Activated CD4-positive, alpha-beta memory T cell treated with anti-CD3 and anti-CD28 coated beads, Interleukin-2, amount 10 ng/mL, durations not matched to agents 7 days and 5 days (primary cell): Measurements from ENCODE around the gene THRSP. TPM values are rescaled to one million over a fixed set of nuclear protein-coding genes. Genes with fewer than 3 reads are reported as not detected.
A peak's percentile ranks its signal among the peaks of the same experiment; 100 is the strongest.
"Not testable (repeated sequence)": the region's sequence is repeated elsewhere in the genome, so short reads cannot be mapped to it uniquely, and the experiment has no call there.

ENCODE experiments used
- CTCF ChIA-PET: fragments of 350-600 bp; sonication (Branson Sonifier 250); formaldehyde crosslinking; loops from one replicate; lab custom pipeline; 2021; ENCODE audit warnings: antibody characterized with exemption, inconsistent platforms; lab: Charles Lee
- POLR2A ChIA-PET: fragments of 350-600 bp; sonication (Branson Sonifier 250); formaldehyde crosslinking; loops from one replicate; lab custom pipeline; 2021; ENCODE audit warnings: antibody characterized with exemption; lab: Charles Lee
- DNase-seq: peaks from one replicate; pipeline ENCODE4 v3.0.0-alpha.2; 2020
- H3K27ac Mint-ChIP-seq: one replicate; pipeline ENCODE4 v1.8.0; 2021; ENCODE audit warnings: mild to moderate bottlenecking, mixed read lengths
- H3K27me3 Mint-ChIP-seq: one replicate; pipeline ENCODE4 v1.8.0; 2021; ENCODE audit warnings: mixed read lengths
- H3K36me3 Mint-ChIP-seq: one replicate; pipeline ENCODE4 v1.8.0; 2021; ENCODE audit warnings: low read depth, mixed read lengths
- H3K4me1 Mint-ChIP-seq: one replicate; pipeline ENCODE4 v1.8.0; 2021; ENCODE audit warnings: mixed read lengths
- H3K4me3 Mint-ChIP-seq: one replicate; pipeline ENCODE4 v1.8.0; 2021; ENCODE audit warnings: mild to moderate bottlenecking, mixed read lengths
- H3K9me3 Mint-ChIP-seq: one replicate; pipeline ENCODE4 v1.8.0; 2021; ENCODE audit warnings: mixed read lengths
- total RNA-seq, 2 experiments: library from RNA; stranded (reverse); gene quantifications; one replicate each; pipeline ENCODE4 v1.2.3, GENCODE V29; 2021

The THRSP gene
- total RNA-seq, 2 experiments from 2014 or later: not detected

DNA sequence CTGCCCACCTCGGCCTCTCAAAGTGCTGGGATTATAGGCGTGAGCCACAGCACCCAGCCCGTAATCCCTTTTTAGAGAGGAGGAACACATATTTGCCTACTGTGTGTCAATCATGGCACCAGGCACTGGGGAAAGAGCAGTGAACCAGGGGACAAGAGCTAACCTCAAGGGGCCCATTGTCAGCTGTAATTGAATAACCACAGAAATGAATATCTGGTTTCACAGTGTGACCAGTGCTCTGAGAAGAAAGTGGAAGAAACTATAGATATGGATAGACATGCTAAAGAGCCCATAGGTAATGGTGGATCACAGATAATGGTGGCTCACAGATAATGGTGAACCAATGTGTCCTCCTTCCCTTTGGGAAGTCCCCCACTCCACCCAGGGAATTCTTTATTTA lies 32.0 kb upstream of the THRSP start:
- CTCF ChIA-PET: interaction anchor here (1.3 kb wide), 1 partner anchor 12 kb away, joined by 3 read pairs; no protein-coding TSS in a partner anchor
- Mint-ChIP-seq H3K9me3 (no peaks in the 10 kb centered on the region), H3K27ac (no peak overlapping the region), H3K4me1 (no peaks in the 10 kb centered on the region), H3K4me3 (no peak overlapping the region), H3K27me3 (no peaks in the 10 kb centered on the region), H3K36me3 (no peaks in the 10 kb centered on the region)
- no peak for DNase-seq
- POLR2A ChIA-PET: no interaction called here

DNA sequence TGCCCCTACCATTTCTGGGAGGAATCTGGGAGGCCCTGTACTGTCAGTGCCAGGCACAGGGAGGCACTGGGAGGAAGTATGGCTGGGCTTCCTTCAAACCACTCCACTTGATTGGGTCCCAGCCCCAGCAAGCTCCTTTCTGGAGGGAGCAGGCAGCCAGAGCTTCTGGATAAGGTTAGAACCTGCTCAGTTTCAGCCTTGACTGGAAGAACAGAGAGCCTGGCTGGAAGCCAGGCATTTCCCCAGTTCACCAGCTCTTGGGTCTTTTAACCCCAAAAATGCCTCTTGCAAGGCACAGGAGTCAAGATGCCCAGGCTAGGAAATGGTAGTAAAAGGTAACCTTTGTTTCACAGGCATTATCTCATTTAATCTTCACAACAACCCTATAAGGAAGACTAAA lies 31.6 kb upstream of the THRSP start:
- ChIA-PET POLR2A (no interaction called here), CTCF (interaction anchor here (0.6 kb wide), 2 partner anchors 246 to 613 kb away, joined by 3 to 4 read pairs; no protein-coding TSS in a partner anchor)
- Mint-ChIP-seq H3K9me3 (no peaks in the 10 kb centered on the region), H3K27me3 (no peaks in the 10 kb centered on the region), H3K4me3 (no peak overlapping the region), H3K27ac (no peak overlapping the region), H3K36me3 (no peaks in the 10 kb centered on the region), H3K4me1 (no peaks in the 10 kb centered on the region)
- DNase-seq: no peak

DNA sequence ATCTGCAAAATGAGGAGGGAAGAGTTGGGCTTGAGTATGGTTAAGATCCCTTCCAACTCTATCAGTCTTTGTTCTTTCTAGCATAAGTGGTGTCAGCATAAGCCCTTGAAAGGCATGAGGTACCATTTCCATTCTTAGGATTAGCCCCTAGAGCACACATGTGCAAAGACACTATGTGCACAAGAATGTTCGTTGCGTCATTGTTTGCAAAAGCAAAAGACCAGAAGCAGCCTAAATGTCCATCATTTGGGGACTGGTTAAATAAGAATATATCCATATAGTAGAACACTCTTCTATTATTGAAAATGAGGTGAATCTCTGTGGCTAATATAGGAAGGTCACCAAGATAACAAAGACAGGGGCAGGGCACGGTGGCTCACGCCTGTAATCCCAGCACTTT lies 30.6 kb upstream of the THRSP start:
- Mint-ChIP-seq H3K4me3 (no peak overlapping the region), H3K9me3 (no peaks in the 10 kb centered on the region), H3K4me1 (no peaks in the 10 kb centered on the region), H3K27me3 (no peaks in the 10 kb centered on the region), H3K27ac (no peak overlapping the region), H3K36me3 (no peaks in the 10 kb centered on the region)
- ChIA-PET CTCF (no interaction called here), POLR2A (no interaction called here)
- no peak for DNase-seq

DNA sequence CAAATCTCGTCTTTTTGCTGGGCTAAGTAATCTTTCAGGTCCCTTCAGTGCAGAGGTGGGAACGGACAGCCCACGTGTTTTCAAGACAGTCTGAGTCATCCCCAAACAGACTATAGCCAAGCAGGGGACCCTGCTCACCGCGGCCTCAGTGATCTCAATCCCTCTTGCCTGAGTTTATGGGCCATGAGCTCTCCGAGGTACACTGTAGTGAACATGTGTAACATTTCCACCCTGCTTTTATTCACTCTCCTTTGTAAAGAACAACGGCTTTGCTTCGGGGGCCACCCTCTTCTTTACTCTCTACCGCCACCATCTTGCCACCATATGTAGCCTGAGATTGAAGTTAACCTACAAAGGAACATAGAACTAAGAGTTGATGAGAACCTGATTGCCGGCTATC lies 29.0 kb upstream of the THRSP start:
- CTCF ChIA-PET: interaction anchor here (2.1 kb wide), 1 partner anchor 11 kb away, joined by 17 read pairs; no protein-coding TSS in a partner anchor
- Mint-ChIP-seq H3K36me3 (no peaks in the 10 kb centered on the region), H3K9me3 (no peaks in the 10 kb centered on the region), H3K4me3 (no peak overlapping the region), H3K27ac (no peak overlapping the region), H3K4me1 (peaks cover 2% of the 10 kb centered on the region), H3K27me3 (no peaks in the 10 kb centered on the region)
- no peak for DNase-seq
- POLR2A ChIA-PET: no interaction called here

DNA sequence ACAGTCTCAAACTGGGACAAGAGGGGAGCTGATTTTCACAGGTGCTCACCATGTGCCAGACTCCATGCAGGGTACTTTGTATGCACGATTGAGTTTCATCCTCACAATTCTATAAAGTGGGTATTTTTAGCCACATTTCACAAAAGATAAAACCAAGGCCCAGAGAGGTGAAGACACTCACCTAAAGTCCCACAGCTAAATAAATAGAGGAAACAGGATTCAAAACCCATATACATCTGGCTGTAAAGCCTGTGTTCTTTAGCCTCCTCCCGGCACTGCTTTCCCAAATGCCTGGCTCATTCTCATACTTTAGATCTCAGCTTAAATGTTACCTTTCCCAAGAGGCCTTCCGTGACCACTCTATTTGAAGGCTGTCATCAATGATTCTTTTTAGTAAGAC lies 27.3 kb upstream of the THRSP start:
- H3K4me3 Mint-ChIP-seq: no peak overlapping the region
- ChIA-PET CTCF (interaction anchor here (0.7 to 2.1 kb wide), 2 partner anchors 9 to 610 kb away, joined by 3 to 17 read pairs; no protein-coding TSS in a partner anchor), POLR2A (no interaction called here)
- no peaks in the 10 kb centered on the region for H3K36me3 Mint-ChIP-seq
- no peak for DNase-seq
- no peak overlapping the region for H3K27ac Mint-ChIP-seq
- no peaks in the 10 kb centered on the region for H3K9me3 Mint-ChIP-seq
- H3K4me1 Mint-ChIP-seq: peaks cover 15% of the 10 kb centered on the region
- no peaks in the 10 kb centered on the region for H3K27me3 Mint-ChIP-seq

DNA sequence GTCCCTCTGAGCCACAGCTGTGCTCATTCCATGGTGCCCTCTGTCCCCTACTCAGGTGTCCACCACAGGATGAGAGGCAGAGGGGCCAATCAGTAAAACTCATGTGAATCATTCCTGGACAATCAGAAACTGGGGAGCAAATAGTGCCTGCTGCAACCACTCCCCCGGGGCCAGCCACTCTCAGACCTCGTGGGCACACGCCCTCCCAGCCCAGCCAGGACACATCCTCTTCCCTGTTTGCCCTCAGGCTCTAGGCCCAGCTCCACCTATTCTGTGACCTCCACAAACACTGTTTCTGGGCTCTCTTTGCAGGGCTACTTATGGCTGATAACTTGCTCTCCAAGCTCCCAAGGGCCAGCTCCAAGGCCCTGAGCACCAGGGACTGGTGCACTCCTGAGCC lies 26.6 kb upstream of the THRSP start:
- ChIA-PET CTCF (interaction anchor here (2.2 kb wide), 1 partner anchor 10 kb away, joined by 14 read pairs; no protein-coding TSS in a partner anchor), POLR2A (no interaction called here)
- Mint-ChIP-seq H3K9me3 (no peaks in the 10 kb centered on the region), H3K4me1 (peaks cover 18% of the 10 kb centered on the region), H3K27me3 (no peaks in the 10 kb centered on the region), H3K27ac (no peak overlapping the region), H3K4me3 (no peak overlapping the region), H3K36me3 (no peaks in the 10 kb centered on the region)
- no peak for DNase-seq

DNA sequence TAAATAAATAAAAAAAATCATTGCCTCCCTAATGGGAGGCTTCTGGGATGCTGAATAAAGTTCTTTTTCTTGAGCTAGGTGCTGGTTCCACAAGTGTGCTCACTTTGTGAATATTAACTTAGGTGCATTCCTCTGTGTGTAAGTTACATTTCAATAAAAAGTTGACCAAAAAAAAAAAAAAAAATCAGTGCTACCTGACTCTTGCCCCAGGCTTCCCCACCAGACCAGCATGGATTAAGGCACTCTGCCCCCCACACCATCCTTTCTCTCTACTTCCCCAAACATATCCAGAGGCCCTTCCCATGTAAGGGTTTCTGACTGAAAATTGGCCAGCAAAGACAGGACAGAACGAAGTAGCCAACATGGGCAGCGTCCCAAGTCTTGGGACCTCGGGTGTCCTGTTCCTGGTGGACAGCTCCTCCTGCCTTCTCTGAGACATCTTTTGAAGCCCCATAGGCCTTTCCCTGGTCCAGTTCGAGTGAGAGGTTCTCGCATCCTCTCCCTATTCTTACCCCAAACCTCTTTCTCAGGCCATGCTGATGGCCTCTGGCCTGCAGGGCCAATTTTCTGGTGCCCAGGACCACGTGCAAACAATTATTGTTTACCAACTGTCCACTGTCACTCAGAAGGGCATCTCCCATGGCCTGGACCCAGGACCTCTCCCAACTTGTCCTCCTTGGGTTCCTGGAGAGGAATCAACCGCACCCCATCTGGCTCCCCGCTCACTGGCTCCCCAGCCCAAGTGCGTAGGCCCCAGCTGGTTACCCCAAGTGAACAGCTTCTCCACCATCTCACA lies 25.6 kb upstream of the THRSP start:
- H3K4me3 Mint-ChIP-seq: no peak overlapping the region

DNA sequence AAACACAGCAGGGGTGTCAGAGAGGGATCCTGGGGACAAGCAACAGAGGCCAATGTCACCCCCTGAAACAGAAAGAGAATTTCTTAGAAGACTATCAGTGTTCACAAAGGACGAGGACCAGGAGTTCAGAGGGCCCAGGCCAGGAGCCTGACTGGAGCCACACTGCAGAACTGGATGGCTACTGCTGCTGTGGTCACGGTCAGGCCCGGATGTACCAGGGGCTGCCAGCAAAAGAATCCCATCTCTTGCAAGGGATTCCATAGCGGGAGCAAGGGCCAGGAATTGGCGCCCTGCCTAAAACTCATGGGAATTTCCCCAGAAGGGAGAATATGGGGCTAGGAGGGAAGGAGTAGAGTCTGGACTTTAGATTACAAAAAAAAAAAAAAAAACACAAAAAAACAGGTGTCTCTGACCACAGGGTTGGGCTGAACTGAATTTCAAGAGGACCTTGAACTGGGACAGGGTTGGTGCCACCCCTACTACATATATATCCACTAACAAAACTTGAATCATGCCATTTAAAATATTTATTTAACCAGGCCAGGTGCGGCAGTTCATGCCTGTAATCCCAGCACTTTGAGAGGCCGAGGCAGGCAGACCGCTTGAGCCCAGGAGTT lies 24.9 kb upstream of the THRSP start:
- Mint-ChIP-seq H3K4me3 (no peak overlapping the region), H3K36me3 (no peaks in the 10 kb centered on the region), H3K27ac (no peak overlapping the region), H3K9me3 (no peaks in the 10 kb centered on the region), H3K27me3 (no peaks in the 10 kb centered on the region), H3K4me1 (peaks cover 18% of the 10 kb centered on the region)
- CTCF ChIA-PET: interaction anchor here (2.2 kb wide), 1 partner anchor 8 kb away, joined by 14 read pairs; no protein-coding TSS in a partner anchor
- DNase-seq: no peak
- POLR2A ChIA-PET: interaction anchor here (0.8 kb wide), 1 partner anchor 10 kb away, joined by 3 read pairs; no protein-coding TSS in a partner anchor

More for the DNA sequence above, 25.6 kb upstream of the THRSP start:
- Mint-ChIP-seq H3K36me3 (no peaks in the 10 kb centered on the region), H3K9me3 (no peaks in the 10 kb centered on the region), H3K4me1 (peaks cover 18% of the 10 kb centered on the region), H3K27me3 (no peaks in the 10 kb centered on the region), H3K27ac (no peak overlapping the region)
- DNase-seq: no peak
- POLR2A ChIA-PET: no interaction called here
- CTCF ChIA-PET: interaction anchor here (2.2 kb wide), 1 partner anchor 9 kb away, joined by 14 read pairs; no protein-coding TSS in a partner anchor

DNA sequence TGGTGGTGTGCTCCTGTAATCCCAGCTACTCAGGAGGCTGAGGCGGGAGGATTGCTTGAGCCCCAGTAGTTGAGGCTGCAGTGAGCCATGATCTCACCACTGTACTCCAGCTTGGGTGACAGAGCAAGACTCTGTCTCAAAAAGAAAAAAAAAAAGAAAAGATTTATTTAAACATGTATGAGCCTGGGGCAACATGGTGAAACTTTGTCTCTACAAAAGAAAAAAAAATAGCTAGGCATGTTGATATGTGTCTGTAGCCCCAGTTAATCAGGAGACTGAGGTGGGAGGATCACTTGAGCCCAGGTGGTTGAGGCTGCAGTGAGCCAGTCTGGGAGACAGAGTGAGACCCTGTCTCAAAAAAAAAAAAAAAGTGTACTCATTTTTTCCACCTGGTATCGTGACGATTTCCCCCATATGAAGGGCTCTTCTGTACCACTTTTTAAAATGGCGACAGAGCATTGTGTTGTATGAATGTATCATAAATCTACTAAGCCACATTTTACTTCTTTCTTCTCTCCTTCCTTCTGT lies 24.2 kb upstream of the THRSP start:
- no peaks in the 10 kb centered on the region for H3K36me3 Mint-ChIP-seq
- POLR2A ChIA-PET: interaction anchor here (0.8 to 1.2 kb wide), 2 partner anchors 9 to 38 kb away, joined by 3 to 4 read pairs; no protein-coding TSS in a partner anchor
- H3K27me3 Mint-ChIP-seq: peaks cover 3% of the 10 kb centered on the region
- peaks cover 18% of the 10 kb centered on the region for H3K4me1 Mint-ChIP-seq
- DNase-seq: no peak
- CTCF ChIA-PET: interaction anchor here (0.7 to 1.5 kb wide), 2 partner anchors 12 to 44 kb away, joined by 3 read pairs; no protein-coding TSS in a partner anchor
- H3K9me3 Mint-ChIP-seq: no peaks in the 10 kb centered on the region
- H3K27ac Mint-ChIP-seq: peak overlapping the region; percentile 67
- H3K4me3 Mint-ChIP-seq: no peak overlapping the region

DNA sequence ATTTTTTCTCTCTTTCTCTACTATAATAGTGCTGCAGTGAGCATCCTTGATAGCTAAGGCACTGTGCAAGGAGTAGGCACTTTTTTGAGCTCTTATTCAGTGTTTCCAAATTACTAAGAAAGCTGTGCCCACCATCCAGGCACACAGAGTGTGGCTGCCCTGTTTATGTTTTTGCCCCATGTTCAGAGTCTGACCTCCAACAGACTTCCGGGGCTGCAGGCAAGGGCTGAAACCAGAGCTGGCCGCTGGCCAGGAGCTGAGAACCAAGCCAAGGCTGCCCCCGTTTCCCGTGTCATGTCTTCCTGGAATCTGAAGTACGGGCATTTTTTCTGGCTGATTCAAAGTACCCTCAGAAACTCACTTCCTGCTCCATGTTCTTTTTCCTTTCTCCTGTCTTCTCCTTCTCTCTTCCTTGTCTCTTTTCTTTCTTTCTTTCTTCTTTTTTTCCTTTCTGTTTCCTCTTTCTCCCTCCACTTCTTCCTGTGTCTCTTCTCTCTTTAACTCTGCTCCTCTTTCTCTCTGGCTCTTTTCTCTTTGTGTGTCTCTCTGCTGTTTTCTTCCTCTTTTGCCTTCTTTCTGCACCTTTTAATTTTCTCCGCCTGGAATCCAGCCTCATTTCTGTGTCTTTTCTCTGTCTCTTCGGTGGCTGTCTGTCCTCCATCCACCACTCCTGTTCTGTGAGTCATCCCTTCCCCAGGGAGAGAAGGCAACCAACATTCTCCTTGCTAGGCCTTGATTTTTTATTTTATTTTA lies 23.6 kb upstream of the THRSP start:
- Mint-ChIP-seq H3K4me3 (peak overlapping the region; percentile 33), H3K9me3 (no peaks in the 10 kb centered on the region), H3K27me3 (peaks cover 4% of the 10 kb centered on the region), H3K36me3 (no peaks in the 10 kb centered on the region), H3K27ac (peak overlapping the region; percentile 67), H3K4me1 (peaks cover 18% of the 10 kb centered on the region)
- ChIA-PET CTCF (interaction anchor here (0.7 to 1.5 kb wide), 2 partner anchors 12 to 45 kb away, joined by 3 read pairs; no protein-coding TSS in a partner anchor), POLR2A (interaction anchor here (1.2 kb wide), 1 partner anchor 38 kb away, joined by 4 read pairs; no protein-coding TSS in a partner anchor)
- peak; percentile 22 for DNase-seq

DNA sequence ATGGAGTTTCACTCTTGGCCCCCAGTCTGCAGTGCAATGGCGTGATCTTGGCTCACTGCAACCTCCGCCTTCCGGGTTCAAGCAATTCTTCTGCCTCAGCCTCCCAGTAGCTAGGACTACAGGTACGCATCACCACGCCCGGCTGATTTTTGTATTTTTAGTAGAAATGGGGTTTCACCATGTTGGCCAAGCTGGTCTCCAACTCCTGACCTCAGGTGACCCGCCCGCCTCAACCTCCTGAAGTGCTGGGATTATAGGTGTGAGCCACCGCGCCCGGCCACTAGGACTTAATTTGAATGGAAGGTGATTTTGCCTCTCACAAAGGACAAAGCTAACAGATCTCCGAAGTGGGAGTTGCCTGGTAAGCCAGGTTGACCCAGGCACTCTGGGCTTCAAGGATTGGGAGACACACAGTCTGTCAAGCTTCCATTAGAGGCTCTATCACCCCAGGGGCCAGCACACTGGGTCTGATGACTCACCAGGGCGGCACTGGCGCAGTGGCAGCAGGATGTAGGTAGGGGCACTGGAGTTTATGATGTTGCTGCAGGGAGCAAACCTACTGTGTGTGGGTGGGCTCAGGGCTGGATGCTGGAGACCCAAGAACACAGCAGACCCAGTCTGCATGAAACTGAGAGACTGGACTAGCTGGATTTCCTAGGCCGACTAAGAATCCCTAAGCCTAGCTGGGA lies 22.8 kb upstream of the THRSP start:
- Mint-ChIP-seq H3K27me3 (peaks cover 4% of the 10 kb centered on the region), H3K9me3 (no peaks in the 10 kb centered on the region), H3K4me1 (peaks cover 21% of the 10 kb centered on the region), H3K36me3 (no peaks in the 10 kb centered on the region), H3K27ac (no peak overlapping the region), H3K4me3 (no peak overlapping the region)
- POLR2A ChIA-PET: no interaction called here
- CTCF ChIA-PET: interaction anchor here (1.5 kb wide), 1 partner anchor 46 kb away, joined by 3 read pairs; no protein-coding TSS in a partner anchor
- DNase-seq: peak; percentile 20

DNA sequence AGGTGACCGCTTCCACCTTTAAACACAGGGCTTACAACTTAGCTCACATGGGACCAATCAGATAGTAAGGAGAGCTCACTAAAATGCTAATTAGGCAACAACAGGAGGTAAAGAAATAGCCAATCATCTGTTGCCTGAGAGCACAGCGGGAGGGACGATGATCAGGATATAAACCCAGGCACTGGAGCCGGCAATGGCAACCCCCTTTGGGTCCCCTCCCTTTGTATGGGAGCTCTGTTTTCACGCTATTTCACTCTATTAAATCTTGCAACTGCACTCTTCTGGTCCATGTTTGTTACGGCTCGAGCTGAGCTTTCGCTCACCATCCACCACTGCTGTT lies 22.3 kb upstream of the THRSP start:
- H3K27ac Mint-ChIP-seq, H3K36me3 Mint-ChIP-seq, H3K27me3 Mint-ChIP-seq, CTCF ChIA-PET, H3K9me3 Mint-ChIP-seq, DNase-seq, POLR2A ChIA-PET, H3K4me3 Mint-ChIP-seq: not testable (repeated sequence)
- peaks cover 26% of the 10 kb centered on the region for H3K4me1 Mint-ChIP-seq
